Measurements from ENCODE around the gene DLG2.

GRCh38 chr11:84526250-84526649 lies 1100.9 kb downstream of the DLG2 start:
- TF ChIP-seq CTCF (IDR thresholded peaks at IDR 0.05), result no peak
- no peak for TF ChIP-seq POLR2A (IDR thresholded peaks at IDR 0.05)

All from tibial nerve (tissue), 3 donors.